Endometrial microvascular endothelial cells (primary cell): ENCODE measurements around the gene CDH4. TPM values are rescaled to one million over a fixed set of nuclear protein-coding genes. Genes with fewer than 3 reads are reported as not detected.

Experiments
- in situ Hi-C: cut with HindIII; loops from 2 replicates; pipeline ENCODE4 v1.10.0; 2017; ENCODE audit warnings: low sequenced_read_pairs, low pct_unique_long_range_greater_than_20kb; ENCODE audit errors: inconsistent ontology term
- total RNA-seq: library from RNA; depleted of rRNA; stranded (reverse); fragments of >200 nt; gene quantifications from one replicate; pipeline ENCODE4 v1.2.3, GENCODE V29; 2015; ENCODE audit errors: inconsistent ontology term

CDH4 gene
- total RNA-seq, 1 donor from 2014 or later: 31.2 TPM

- in situ Hi-C loops: no loop called here
Observed at GRCh38 chr20:61663521-61664425, 411.7 kb downstream of the CDH4 start.

GRCh38 chr20:61664556-61665320 lies 412.7 kb downstream of the CDH4 start:
- in situ Hi-C loops: no loop called here

- in situ Hi-C loops: no loop called here
Observed at GRCh38 chr20:61665528-61666470, 413.7 kb downstream of the CDH4 start.

DNA sequence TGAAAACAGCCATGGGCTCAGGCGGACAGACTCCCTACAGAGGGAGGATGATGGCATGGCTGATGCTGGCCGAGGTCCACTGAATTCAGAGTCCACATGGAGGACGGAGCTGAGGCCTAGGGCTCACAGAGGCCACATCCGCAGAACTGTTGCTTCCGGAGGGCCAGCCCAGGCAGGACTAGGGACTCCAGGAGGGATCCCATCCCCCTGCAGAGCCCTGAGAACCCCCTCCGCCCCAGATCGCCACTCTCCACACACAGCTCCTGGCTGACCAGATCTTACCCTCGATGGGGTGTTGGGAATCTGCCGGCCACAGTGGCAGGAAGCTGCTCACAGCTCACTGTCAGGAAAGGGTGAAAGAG lies 414.4 kb downstream of the CDH4 start:
- in situ Hi-C loops: no loop called here

DNA sequence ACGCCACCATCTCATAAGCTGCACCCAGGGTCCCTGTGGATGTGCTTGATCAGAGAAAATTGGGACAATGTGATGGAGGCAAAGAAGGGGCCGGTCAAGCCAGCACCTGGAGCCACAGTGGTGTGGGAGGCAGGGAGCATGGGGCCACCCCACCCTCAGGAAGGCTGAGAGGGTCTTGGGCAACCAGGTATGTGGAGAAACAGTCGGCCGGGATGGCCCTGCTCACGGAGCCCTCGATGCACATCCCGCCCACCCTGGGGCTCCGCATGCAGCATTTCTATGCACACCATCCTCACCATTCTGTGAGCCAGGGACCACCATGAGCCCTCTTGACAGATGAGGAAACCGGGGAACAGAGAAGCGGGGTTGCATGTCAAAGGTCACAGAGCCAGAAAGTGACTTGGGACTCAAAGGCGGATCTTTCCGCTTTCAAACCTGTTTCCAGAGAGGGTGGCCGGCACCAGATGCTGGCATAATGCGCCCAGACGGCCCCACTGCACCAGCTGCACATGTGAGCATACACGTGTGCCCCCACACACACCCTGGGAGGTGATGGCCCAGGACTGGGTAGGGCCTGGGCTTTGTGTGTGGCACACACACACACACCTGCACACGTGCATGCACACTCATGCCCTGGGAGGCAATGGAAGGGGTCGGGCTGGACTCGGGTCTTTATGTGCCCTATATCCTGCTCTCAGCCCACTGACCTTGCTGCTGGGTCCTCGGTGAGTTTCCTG lies 415.2 kb downstream of the CDH4 start:
- in situ Hi-C loops: no loop called here

DNA sequence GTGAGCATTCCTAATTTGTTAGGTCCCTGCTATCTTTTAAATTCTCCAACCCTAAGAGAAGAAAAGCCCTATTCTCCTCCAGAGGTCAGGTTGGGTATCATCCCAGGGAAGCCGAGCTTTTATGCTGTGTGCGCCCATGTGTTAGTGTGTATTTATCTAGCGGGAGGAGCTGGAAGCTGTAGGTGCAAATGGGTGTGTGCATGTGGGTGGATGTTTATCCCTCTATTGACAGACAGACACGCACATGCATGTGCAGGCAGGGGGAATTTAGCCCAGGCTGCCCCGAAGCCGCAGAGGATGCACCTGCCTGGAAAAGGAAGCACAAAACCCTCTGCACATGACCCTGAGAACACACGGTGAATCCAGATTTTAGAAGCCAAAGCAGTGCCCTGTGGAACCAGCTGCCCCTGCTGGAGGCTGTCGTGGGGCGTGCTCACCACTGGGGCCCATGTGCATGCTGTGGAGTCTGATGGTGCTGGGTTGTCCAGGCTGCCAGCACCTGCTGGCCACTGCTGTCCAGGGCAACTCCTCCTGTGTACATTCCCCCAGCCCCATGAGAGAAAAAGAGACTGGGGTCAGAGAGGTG lies 416.1 kb downstream of the CDH4 start:
- in situ Hi-C loops: no loop called here

DNA sequence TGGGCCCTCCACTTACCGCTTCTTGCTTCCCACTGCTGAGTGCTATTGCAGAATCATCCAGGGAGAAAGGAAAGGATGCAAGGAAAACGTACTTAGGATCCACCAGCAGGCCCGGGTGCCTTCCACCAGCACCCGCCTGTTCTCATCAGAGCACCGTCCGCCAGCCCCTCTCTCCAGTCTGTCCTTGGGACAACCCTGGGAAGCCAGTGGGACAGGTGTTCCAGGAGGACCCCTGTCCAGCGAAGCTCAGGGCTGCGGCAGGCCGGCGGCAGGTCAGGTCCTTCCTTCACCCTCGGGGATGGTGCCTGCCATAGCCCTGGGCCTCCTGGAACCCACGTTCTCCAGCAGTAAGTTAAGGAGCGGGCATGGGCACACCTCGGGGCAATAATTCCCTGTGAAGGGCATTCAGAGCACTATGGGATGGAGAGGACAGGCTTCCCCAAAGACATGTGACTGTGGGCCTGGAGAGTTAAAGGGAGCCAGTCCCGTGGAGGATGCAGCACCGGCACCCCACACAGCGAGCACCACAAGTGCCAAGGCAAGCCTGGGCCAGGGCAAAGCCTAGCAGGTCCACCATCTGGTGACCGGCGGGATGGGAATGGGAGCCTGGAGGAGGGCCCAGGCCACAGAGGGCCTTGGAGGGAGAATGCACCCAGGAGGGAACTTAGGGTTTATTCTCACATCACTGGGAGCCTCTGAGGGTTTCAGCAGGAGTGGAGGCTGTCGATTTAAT lies 416.9 kb downstream of the CDH4 start:
- in situ Hi-C loops: no loop called here

GRCh38 chr20:61670274-61670673 lies 418.2 kb downstream of the CDH4 start:
- in situ Hi-C loops: no loop called here

DNA sequence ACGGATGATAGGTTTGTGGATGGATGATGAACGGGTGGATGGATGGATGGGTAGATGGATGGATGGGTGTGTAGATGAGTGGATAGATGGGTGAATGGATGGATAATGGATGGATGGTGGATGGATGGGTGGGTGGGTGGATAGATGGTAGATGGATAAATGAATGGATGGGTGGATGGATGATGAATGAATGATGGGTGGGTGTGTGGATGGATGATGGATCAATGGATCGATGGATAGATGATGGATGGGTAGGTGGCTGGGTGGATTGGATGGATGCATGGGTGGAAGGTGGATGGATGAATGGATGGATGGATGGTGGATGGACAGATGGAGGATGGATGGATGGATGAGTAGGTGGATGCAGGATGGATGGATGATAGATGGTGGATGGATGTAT lies 419.5 kb downstream of the CDH4 start:
- in situ Hi-C loops: no loop called here

DNA sequence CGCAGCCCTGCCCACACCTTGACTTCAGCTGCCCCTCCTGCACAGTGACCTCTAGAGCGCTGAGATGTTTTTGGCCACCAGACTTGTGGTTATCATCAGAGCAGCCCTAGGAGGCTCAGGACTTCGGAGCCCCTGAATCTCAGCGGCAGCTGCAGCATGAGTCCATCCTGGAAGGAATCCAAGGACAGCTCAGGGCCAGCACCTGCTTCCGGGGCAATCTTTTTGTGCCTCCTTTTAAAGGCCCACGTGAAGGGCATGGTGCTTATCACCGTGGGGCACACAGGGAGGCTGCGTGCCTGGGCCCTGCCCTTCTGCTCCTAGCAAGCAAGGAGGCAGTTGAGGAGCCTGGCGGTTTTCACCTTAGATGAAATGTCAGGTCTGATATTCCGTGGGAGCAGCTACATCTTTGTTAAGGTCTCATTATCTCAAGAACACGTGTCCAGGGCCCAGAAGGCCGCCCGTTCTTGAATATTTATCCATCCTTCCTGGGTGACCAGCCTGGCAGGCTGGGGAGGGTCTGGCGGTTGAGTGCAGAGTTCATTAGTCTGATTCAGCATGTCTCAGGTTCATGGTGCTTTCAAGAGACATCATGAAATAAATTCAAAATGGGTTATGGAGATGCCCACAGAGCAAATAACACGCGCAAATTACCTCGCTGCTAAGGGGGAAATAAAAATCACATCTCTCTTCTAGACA lies 421.2 kb downstream of the CDH4 start:
- in situ Hi-C loops: no loop called here

DNA sequence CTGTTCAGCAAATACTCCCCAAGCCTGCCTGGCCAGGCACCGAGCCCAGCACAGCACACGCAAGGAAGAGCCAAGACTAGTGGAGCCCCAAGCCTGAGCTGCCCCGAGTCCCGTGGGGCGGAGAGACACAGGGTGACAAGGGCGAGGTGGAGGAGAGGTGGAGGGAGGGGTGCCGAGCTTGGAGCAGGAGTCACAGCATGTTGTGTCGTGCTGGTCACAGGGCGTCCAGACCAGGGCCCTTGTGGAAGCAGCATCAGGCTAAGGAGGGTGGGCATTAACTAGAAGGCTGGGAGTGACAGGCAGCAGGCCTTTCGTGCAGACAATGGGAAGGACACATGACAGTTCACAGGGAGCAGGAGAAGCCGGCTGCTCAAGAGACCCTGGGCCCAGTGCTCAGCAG lies 422.1 kb downstream of the CDH4 start:
- in situ Hi-C loops: no loop called here

DNA sequence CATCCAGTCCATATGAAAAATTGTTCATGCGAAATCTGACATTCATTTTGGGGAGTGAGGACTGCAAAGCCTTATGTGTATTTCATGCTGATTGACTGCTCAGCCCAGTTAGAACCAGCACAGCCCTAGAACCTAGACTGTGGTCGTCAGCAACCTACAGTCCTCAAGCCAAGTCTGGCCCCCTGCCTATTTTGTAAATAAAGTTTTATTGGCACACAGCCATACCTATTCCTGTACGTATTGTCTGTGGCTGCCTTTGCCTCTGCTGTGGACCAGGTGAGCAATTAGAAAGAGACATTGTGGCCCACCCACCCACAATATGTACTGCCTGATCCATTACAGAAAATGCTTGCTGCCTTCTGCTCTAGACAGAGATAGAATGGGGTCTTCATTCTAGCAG lies 422.6 kb downstream of the CDH4 start:
- in situ Hi-C loops: no loop called here

GRCh38 chr20:61677928-61678327 lies 425.9 kb downstream of the CDH4 start:
- in situ Hi-C loops: no loop called here

GRCh38 chr20:61678437-61678836 lies 426.4 kb downstream of the CDH4 start:
- in situ Hi-C loops: no loop called here

GRCh38 chr20:61679473-61679872 lies 427.4 kb downstream of the CDH4 start:
- in situ Hi-C loops: no loop called here

GRCh38 chr20:61680096-61680495 lies 428.0 kb downstream of the CDH4 start:
- in situ Hi-C loops: no loop called here
